ENCODE measurements around the gene CRX.
"Not testable (repeated sequence)": the region's sequence is repeated elsewhere in the genome, so short reads cannot be mapped to it uniquely, and the experiment has no call there.

CRX gene

DNA sequence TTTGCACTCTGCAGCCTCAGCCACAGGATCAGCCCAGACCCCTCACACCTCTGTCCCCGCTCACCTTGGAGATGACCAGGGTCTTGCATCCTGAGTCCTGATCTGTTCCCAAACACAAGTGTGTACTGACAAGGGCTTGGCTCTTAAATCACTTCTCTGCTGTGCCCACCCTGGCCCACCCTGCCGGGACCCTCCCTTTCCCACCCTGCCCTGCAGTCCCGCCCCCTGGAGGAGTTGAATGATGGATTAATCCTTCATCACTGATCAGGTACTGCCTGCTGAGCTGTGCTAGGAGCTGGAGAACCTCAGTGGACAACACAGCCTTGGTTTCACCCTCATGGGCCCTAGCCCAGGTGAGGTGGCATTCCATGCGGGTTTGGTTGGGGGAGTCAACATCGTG, 17.3 kb upstream of the CRX start, which contains the start of gene TPRX1:
Gene TPRX1 (minus strand): TSS at position 101 of the 400 bp plus-strand sequence. CDS start 12 bp downstream, at position 89.
- not testable (repeated sequence) for DNase-seq

DNA sequence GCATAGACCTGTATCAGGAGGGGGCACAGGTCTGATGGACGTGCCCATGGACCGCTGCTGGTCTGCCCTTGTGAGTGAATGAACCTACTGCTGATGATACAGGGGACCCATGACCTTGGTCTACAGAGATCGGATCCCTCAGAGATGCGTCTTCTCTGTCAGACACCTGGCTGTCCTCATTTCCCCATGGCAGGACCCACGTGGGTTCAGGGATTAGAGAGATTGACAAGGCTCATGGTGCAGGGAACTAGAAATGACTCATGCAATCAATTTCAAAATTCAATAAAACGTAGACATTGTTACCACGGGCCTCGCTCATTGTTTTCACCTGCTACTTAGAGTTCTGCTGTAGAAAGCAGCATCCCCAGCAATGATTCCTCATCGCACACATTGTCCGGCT, 16.4 kb upstream of the CRX start:
- no peak for DNase-seq

DNA sequence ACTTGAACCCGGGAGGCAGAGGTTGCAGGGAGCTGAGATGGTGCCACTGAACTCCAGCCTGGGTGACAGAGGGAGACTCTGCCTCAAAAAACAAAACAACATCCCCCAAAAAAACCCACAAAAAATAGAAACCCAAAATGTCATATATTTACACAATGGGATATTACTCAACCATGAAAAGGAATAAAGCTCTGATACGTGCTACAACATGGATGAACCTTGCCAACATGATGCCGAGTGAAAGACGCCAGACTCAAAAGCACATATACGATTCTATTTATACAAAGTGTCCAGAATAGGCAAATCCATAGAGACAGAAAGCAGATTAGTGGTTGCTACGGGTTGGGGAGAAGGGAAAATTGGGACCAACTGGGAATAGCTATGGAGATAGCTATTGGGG, 15.3 kb upstream of the CRX start:
- no peak for DNase-seq

DNA sequence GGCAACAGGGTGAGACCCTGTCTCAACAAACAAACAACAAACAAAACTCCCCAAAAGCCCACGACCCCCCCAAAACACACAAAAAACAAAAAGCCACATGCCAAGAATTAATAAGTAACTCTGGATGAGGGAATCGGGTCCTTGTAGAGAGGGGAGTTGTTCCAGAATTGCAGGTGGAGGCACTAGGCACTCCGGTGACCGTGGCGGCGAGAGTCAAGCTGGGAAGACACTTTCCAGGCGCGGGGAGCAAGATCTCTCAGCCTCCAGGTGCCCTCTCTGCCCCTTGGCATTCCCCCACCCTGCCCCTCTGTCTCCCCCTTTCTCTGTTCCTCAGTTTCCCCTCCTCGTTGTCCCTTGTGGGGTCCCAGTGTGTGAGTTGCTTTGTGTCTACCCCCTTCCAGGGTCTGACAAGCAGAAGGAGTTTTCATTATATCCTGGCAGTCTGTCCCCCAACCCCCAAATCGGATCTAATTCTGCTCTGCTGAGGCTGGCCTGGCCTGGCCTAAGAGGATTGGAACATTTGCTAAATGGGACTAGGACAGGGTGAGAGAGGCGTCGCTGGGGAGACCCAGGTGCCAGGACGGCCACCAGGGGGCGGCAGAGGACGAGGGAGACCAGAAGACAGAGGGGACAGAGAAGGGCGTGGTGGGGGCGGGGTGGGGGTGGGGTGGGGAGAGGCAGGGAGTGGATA, 8.3 kb upstream of the CRX start:
- DNase-seq = peak; percentile 39

DNA sequence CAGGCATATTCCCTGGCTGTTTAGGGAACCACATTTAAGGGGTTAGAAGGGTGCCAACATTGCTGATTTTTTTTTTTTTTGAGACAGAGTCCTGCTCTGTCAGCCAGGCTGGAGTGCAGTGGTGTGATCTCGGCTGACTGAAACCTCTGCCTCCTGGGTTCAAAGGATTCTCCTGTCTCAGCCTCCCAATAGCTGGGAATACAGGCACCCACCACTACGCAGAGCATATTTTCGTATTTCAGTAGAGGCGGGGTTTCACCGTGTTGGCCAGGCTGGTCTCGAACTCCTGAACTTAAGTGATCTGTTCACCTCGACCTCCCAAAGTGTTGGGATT, 7.8 kb upstream of the CRX start:
- no peak for DNase-seq

DNA sequence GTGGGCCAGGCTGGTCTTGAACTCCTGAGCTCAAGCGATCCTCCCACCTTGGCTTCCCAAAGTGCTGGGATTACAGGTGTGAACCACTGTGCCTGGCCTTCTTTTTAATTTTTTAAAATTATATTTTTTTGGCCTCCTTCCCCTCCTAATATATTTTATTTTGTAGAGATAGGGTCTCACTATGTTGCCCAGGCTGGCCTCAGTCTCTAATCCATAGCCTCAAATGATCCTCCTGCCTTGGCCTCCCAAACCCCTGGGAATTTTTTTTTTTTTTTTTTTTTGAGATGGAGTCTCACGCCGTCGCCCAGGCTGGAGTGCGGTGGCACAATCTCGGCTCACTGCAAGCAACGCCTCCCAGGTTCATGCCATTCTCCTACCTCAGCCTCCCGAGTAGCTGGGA, 5.5 kb upstream of the CRX start:
- not testable (repeated sequence) for DNase-seq

DNA sequence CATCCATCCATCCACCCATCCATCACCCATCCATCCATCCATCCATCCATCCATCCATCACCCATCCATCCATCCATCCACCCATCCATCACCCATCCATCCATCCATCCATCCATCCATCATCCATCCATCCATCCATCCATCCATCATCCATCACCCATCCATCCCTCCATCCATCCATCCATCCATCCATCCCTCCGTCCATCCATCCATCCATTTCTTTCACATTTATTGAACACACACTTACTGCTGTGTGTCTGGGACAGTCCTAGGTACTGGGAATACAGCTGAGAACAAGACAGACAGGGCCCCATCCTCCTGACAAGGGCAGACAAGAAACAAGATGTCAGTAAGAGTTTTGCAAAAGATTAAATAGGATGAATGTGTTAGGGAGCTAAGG, 3.5 kb upstream of the CRX start:
- DNase-seq = not testable (repeated sequence)

DNA sequence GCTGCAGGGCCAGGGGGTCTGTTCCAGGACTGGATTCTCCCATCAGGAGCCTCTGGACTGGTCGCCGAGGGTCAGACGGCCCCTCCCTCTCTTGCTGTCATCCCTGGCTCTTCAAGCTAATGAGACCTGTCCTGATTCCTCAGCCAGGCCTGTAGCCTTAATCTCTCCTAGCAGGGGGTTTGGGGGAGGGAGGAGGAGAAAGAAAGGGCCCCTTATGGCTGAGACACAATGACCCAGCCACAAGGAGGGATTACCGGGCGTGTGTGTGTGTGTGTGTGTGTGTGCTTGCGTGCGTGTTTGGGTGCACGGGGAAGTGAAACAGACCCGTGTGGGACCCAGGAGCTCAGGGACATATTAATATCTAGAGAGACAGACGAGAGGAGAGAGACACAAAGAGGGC, 1.9 kb upstream of the CRX start:
- DNase-seq = no peak

DNA sequence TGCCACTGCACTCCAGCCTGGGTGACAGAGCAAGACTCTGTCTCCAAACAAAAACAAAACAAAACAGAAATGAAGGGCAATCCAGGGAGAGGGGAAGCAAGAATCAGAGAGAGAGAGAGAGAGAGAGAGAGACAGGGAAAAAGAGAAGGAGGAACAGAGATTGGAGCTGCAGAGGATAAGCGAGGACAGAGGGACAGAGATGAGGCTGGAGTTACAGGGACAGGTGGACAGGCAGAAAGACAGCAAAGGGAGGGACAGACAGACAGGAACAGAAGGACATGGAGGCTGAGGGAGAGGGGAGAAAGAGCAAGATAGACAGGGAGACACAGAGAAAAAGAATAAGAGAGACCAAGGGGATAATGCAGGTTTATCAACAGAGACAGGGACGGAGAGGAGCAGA, 1.3 kb upstream of the CRX start:
- no peak for DNase-seq

DNA sequence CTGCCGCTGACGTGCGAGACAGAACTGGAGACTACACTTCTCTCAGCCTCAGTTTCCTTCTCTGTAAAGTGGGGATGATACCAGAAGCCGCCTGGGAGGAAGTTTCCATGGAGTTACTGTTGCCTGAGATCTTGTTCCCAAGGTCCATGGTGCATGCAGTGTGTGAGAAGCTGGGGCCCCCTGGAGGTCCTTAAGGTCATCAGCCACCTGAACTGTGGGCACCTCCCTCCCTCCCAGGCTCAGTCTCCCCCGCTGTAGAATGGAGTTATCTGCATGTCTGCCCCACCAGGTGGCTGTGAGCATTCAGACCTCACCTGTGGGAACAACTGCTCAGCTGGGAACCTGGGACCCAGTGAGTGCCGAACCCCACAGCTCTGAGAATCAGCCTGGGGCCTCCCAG, 2.7 kb downstream of the CRX start:
- no peak for DNase-seq

DNA sequence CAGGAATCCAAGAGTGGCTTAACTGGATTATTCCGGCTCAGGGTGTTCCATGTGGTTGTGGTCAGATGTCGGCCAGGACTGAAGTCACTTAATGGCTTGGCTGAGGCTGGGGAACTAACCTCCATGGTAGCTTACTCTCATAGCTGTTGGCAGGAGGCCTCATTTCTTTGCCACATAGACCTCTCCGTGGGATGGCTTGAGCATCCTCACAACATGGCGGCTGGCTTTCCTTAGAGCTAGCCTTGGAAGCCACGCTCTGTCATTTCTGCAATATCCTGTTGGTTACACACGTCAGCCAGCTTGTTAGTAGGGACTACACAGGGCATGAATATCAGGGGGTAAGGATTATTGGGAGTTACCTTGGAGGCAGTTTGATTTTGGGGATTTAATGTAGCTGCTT, 5.1 kb downstream of the CRX start:
- no peak for DNase-seq

DNA sequence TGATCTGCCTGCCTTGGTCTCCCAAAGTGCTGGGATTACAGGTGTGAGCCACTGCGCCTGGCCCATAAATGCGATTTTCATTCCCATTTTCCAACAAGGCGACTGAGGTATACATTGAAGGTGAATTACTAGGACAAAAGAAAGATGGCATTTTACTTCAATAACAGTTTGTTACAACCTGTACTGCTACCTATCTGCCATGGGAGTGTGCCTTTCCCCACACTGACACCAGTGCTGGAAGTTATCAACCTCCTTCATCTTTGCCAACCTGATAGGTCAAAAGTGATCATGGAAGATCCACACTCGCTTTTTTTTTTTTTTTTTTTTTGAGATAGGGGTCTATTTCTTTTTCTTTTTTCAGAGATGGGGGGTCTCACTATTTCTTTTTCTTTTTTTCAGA, 11.0 kb downstream of the CRX start:
- DNase-seq = no peak

DNA sequence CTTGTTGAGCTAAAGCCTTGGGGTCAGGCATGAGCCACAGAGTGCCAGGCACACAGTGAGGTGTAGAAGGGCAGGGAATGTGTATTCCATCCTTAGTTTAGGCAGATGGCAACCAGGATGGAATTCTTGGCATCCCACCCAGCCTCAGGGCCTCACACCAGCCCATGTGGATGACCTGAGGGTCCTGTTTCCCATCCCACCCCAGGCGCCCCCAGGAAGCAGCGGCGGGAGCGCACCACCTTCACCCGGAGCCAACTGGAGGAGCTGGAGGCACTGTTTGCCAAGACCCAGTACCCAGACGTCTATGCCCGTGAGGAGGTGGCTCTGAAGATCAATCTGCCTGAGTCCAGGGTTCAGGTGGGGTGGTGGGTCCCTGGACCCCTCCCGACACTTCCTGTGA, 14.3 kb downstream of the CRX start:
- no peak for DNase-seq

DNA sequence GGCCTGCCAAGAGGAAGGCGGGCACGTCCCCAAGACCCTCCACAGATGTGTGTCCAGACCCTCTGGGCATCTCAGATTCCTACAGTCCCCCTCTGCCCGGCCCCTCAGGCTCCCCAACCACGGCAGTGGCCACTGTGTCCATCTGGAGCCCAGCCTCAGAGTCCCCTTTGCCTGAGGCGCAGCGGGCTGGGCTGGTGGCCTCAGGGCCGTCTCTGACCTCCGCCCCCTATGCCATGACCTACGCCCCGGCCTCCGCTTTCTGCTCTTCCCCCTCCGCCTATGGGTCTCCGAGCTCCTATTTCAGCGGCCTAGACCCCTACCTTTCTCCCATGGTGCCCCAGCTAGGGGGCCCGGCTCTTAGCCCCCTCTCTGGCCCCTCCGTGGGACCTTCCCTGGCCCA, 17.7 kb downstream of the CRX start:
- no peak for DNase-seq

DNA sequence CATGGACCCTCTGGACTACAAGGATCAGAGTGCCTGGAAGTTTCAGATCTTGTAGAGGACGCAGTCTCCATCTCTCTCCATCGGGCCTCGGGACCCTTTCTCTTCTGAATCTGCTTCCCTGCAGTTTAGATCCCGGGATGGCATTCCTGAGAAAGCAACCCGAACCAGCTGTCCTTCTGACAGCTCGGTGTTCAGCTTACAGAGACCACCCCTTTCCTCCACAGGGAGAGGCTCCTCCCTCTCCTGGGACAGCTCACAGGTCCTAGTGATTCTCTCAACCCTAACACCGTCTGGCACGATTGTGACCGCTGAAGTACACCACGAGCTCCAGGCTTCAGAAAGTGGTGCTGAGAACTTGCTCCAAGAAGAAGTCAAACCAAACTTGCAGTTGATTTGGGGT, 18.2 kb downstream of the CRX start:
- no peak for DNase-seq

DNA sequence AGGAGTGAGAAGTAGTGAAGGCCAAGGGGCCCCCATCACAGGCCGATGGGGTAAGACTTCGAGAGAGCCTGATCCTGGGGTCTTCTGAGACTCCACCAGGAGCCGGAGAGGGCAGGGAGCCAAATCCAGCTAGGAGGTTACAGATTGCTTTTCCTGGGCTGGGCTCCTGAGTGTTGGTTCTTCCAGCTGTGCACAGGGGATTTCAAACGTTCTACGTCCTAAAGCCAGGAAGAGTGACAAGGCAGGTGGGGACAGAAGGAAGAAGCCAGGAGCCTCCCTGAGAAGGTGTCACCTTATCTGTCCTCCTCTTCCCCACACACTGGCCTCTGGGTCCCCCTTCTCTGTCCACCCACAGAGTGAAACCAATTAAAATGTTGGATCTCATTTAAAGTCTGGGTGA, 21.2 kb downstream of the CRX start:
- DNase-seq = no peak

DNA sequence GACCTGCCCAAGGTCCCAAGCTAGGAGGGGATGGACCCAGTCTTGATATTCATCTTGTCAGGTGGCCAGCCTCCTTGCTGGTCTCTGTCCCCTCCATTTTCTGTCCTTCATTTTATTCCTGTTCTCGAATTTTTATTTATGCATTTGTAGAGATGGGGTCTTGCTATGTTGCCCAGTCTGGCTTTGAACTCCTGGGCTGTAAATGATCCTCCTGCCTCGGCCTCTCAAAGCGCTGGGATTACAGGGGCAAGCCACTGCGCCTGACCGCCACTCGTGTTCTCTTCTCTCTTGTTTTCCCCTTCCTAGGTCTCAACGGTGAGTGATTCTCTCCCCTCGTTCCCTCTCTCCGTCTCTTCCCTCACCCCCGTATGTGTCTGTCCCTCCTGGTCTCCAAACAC, 26.7 kb downstream of the CRX start:
- DNase-seq = no peak

DNA sequence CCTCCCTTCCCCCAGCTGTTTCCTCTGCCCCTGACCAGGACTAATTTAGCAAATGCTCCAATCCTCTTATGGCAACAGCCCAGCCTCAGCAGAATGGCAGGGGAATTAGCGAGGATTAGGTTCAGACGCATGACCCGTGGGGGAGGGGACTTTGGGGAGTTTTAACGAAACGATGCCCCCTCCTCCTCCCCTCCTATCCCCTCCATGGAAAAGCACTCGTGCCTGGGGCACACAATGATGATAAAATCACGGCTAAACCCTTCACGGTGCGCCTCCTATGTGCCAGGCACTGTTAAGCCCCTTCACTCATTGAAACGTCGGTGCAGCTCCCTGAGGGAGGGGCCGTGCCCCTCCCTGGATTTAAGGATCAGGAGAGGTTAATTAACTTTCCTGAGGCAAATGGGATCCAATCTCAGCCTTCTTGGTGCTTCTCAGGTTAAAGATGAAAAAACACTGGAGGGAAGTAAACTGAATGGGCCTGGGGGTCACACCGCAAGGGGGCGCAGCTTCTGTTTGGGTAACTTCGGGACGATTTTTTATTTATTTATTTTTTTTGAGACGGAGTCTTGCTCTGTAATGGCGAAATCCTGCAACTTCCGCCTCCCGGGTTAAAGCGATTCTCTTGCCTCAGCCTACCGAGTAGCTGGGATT, 27.2 kb downstream of the CRX start:
- no peak for DNase-seq

DNA sequence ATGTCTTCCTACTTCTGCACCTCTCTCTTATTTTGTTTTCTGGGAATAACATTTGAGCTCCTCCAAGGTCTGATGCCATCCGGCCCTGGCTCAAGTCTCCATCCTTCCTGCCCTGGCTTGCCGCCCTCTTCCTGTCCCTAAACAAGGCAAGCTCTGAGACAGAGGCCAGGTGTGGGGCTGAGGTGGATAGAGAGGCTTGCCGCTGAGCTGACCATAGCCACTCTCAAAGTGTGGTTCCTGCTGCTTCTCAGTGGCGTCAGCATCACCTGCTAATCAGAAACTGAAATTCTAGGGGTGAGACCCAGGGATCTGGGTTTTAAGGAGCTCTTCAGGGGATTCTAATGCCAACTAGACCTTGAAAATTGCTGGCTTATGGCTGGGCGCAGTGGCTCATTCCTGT, 31.3 kb downstream of the CRX start:
- no peak for DNase-seq

DNA sequence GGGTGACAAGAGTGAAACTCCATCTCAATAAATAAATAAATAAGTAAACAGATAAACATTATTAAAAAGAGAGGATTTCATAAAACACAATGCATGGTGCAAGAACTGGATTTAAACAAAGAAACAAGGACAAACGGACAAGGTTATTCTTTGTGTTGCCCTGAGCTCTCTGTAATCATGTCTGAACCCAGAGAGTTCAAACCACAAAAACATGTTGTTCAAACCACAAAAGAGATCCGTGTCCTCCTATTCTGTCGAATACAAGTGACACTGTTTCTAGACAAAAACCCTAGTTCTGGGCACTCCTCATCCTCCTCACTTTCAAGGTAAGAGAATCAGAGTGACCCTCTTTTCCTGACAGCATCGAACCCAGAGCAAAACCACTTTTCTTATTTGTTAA, 32.7 kb downstream of the CRX start:
- DNase-seq = no peak

DNA sequence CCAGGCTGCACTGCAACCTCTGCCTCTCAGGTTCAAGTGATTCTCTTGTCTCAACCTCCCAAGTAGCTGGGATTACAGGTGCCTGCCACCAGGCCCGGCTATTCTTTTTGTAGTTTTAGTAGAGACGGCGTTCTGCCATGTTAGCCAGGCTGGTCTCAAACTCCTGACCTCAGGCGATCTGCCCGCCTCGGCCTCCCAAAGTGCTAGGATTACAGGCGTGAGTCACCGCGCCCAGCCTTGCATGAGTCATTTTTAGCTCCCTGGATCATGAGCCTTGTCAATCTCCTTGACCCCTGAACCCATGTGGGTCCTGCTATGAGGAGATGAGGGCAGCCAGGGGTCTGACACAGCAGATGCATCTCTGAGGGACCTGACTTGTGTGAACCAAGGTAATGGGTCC, 36.5 kb downstream of the CRX start:
- DNase-seq = not testable (repeated sequence)

DNA sequence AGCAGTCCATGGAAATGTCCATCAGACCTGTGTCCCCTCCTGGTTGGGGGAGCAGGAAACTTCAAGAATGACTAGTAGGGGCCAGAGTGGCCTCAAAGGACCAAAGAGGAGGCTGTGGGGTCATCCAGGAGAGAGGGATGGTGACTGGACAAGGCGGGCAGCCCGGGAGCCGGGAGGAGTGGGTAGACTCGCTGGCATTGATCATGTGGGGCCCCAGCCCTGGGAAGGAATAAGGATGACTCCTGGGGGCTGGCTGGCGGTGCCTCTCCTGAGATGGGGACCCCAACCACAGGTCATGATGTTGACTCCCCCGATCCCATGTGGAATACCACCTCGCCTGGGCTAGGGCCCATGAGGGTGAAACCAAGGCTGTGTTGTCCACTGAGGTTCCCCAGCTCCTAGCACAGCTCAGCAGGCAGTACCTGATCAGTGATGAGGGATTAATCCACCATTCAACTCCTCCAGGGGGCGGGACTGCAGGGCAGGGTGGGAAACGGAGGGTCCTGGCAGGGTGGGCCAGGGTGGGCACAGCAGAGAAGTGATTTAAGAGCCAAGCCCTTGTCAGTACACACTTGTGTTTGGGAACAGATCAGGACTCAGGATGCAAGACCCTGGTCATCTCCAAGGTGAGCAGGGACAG, 37.0 kb downstream of the CRX start, which contains the start of gene TPRX2:
Gene TPRX2 (plus strand): TSS at position 590 of the 640 bp plus-strand sequence. CDS start 12 bp downstream, at position 602.
- not testable (repeated sequence) for DNase-seq

DNA sequence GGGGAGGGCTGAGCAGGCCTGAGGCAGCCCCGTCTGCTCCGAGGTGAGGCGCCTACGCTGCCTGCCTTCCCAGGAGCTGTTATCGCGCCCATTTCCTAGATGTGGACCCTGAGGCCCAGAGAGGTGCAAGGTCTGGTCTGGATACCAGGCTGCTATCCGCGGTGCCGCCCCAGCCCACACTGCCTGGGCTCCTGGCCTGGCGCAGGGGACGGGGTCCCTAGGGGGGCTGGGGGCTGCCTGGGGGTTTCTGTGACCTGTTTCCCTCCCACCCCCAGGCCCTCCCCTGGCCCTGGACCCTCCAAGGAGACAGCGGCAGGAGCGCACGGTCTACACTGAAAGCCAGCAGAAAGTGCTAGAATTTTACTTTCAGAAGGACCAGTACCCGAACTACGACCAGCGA, 38.1 kb downstream of the CRX start:
- DNase-seq = not testable (repeated sequence)

DNA sequence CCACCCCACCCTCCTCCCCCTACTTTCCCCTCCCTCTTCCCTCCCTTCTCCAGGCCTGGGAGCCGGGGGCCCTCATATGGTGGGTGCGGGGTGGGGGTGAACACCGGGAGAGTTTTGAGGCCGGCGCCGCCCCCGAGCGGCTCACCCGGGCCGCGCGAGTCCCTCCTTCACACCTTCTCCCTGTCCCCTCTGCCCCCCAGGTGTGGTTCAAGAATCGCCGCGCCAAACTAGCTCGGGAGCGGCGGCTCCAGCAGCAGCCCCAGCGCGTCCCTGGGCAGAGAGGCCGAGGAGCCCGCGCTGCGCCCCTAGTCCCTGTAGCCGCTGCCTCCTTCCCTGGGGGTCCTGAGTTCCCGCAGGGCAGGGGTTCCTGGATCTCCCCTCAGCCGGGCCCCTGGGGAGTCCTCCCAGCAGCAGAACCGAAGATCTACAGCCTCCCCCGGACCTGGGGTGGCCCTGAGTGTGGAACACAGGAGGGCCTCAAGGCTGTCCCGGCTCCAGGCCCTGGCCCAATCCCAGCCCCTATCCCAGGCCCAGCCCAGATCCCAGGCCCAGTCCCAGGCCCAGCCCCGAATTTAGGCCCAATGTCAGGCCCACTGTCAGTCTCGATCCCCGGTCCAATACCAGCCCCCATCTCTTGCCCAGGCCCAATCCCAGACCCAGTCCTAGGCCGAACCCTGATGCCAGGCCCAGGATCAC, 39.0 kb downstream of the CRX start:
- DNase-seq = no peak

All from NCI-H1105 treated with DMSO at 0.1 percent for 48 hours (cell line).